Heart right ventricle (tissue), 16 donors: ENCODE results near the gene UNC13C. TPM values are rescaled to one million over a fixed set of nuclear protein-coding genes. Genes with fewer than 3 reads are reported as not detected.

ENCODE experiments used
- ATAC-seq, 8 donors: fragments of 200-7000 bp; cut with Tn5 transposase; one replicate each; pipeline ENCODE4 v1.9.1; 2020; ENCODE audit warnings: mild to moderate bottlenecking in 8 of 8, moderate library complexity in 8 of 8, moderate number of reproducible peaks in 1 of 8
- DNase-seq, 2 donors: peaks; one replicate each; pipeline ENCODE4 v3.0.0-alpha.2; 2020
- H3K27ac ChIP-seq, 10 donors: fragments of 200-600 bp; sonication (generic) in 2 of 10; one replicate each; pipeline versions ENCODE4 v1.5.0 to v1.8.0; 2020 to 2022; ENCODE audit warnings: mild to moderate bottlenecking in 3 of 10
- H3K27me3 ChIP-seq, 7 donors: fragments of 200-600 bp; one replicate each; pipeline ENCODE4 v1.8.0; 2021 to 2022; ENCODE audit warnings: mild to moderate bottlenecking in 2 of 7
- H3K36me3 ChIP-seq, 9 donors: fragments of 200-600 bp; sonication (generic) in 1 of 9; one replicate each; pipeline versions ENCODE4 v1.5.0 to v1.8.0; 2020 to 2022; ENCODE audit warnings: mild to moderate bottlenecking in 2 of 9
- H3K4me1 ChIP-seq, 9 donors: fragments of 200-600 bp; sonication (generic) in 1 of 9; one replicate each; pipeline versions ENCODE4 v1.5.0 to v1.8.0; 2020 to 2022; ENCODE audit warnings: mild to moderate bottlenecking in 4 of 9
- H3K4me3 ChIP-seq, 10 donors: fragments of 200-600 bp; sonication (generic) in 2 of 10; one replicate each; pipeline versions ENCODE4 v1.5.0 to v1.8.0; 2020 to 2022; ENCODE audit warnings: mild to moderate bottlenecking in 7 of 10, moderate library complexity in 2 of 10
- H3K9me3 ChIP-seq, 11 donors: fragments of 200-600 bp in 10 of 11; sonication (generic) in 2 of 11; one replicate each; pipeline versions ENCODE4 v1.5.0 to v1.8.0; 2013 to 2022; ENCODE audit warnings: mild to moderate bottlenecking in 2 of 11, control low read depth in 1 of 11, moderate library complexity in 1 of 11
- CTCF ChIP-seq, 9 donors: fragments of 200-600 bp; sonication (generic) in 2 of 9; IDR thresholded peaks; one replicate each; pipeline versions ENCODE4 v1.5.0 to v1.8.0; 2021 to 2022; ENCODE audit warnings: antibody characterized with exemption in 9 of 9, mild to moderate bottlenecking in 5 of 9, moderate library complexity in 1 of 9
- WGBS, 2 donors: extraction: QIAGEN DNeasy Blood & Tissue Kit; methylation state at CpG; one replicate each; pipeline ENCODE4 v1.1.7; 2013; ENCODE audit warnings: inconsistent platforms in 1 of 2; 5-methylcytosine and 5-hydroxymethylcytosine counted together
- intact Hi-C, 10 donors: fragments of 100-400 bp; cut with DNase I; formaldehyde crosslinking; loops; one replicate each; pipeline versions ENCODE4 v1.11.1 to v1.14.2; 2022
- polyA plus RNA-seq, 2 donors: library from polyadenylated mRNA; stranded (reverse); fragments of 200-250 nt; gene quantifications; one replicate each; pipeline ENCODE4 v1.2.3, GENCODE V29; 2013
- total RNA-seq, 10 donors: library from RNA; stranded (reverse); fragmentation: NEBNext Ultra II Directional in 3 of 10; extraction: Animal tissue kit (Norgen Biotek cat#: 25700) in 3 of 10; gene quantifications; one replicate each; pipeline versions ENCODE4 v1.2.1 to v1.2.4, GENCODE V29; 2021 to 2023
- donor health status: Arrhythmogenic right ventricular cardiomyopathy.
- donor health status: ischemic (EF 13 %, LVEDD 7.1; RV severe dilation, severe dysfunction).
- donor health status: healthy with polysubstance abuse.
- donor health status: DM: no; HTN: yes; CAD: no.
- donor health status: DM: no; HTN: no; CAD: no.
- donor health status: ischemic (EF 25% LVEDD 6.9; RV normal size, moderate dysfunction).
- donor health status: ischemic (EF 25% LVEDD 5.7; RV mildly dilated, moderate dysfunction).
- donor health status: healthy.
- donor health status: DM: yes; HTN: yes; CAD: no.
- donor health status: Ischemic cardiomyopathy.
- donor health status: ischemic (EF 35%, LVEDD 5.7; RV mildly dilated, moderate dysfunction).
- donor health status: nonischemic (EF 11% LVEDD 7.7; RV severe dilation, severe dysfunction).
- donor health status: DM: yes; HTN: yes; CAD: no.
- donor health status: PGD.
- donor health status: ischemic (EF 29% LVEDD 5.4; RV normal size, mild dysfunction).
- donor health status: nonischemic (EF 23%, LVEDD 6.1; RV moderate dilation, normal function).

Gene UNC13C
- total and polyA plus RNA-seq, 12 donors: 0.04 to 0.85 (median 0.19) TPM; not detected in 5

- ATAC-seq: no peak
- Histone ChIP-seq H3K4me1 (no peaks in the 10 kb centered on the region), H3K27ac (no peak overlapping the region), H3K36me3 (no peaks in the 10 kb centered on the region), H3K27me3 (no peaks in the 10 kb centered on the region), H3K4me3 (no peak overlapping the region), H3K9me3 (peaks cover 0 to 25% (median 5%) of the 10 kb centered on the region in 11 donors)
- intact Hi-C loops: no loop called here
- DNase-seq: no peak
- no peak for TF ChIP-seq CTCF (IDR thresholded peaks at IDR 0.05)
- WGBS, 2 donors: 59 to 90% methylated on average over 2 of the region's 2 CpGs
Measured at GRCh38 chr15:54644796-54645195, 666.6 kb downstream of the UNC13C start.

- no peak for TF ChIP-seq CTCF (IDR thresholded peaks at IDR 0.05)
- Histone ChIP-seq H3K36me3 (no peaks in the 10 kb centered on the region), H3K27me3 (no peaks in the 10 kb centered on the region), H3K4me3 (no peak overlapping the region), H3K9me3 (peaks cover 0 to 3% (median 0%) of the 10 kb centered on the region in 11 donors), H3K4me1 (no peaks in the 10 kb centered on the region), H3K27ac (no peak overlapping the region)
- intact Hi-C loops: loop anchor here in 1 of 10 donors (10.0 kb wide), 1 partner anchor 55 kb away; no protein-coding TSS in a partner anchor
- 55 to 61% methylated on average over 2 of the region's 2 CpGs for WGBS, 2 donors
- no peak for DNase-seq
- ATAC-seq: no peak
Measured at GRCh38 chr15:54659646-54660045, 681.4 kb downstream of the UNC13C start.

GRCh38 chr15:54660356-54660755 lies 682.1 kb downstream of the UNC13C start:
- WGBS, 2 donors: 67 to 71% methylated on average over 5 of the region's 5 CpGs
- H3K36me3 ChIP-seq: no peaks in the 10 kb centered on the region
- no peaks in the 10 kb centered on the region for H3K27me3 ChIP-seq
- ATAC-seq: no peak
- H3K4me1 ChIP-seq: no peaks in the 10 kb centered on the region
- intact Hi-C loops: no loop called here
- H3K9me3 ChIP-seq: peaks cover 0 to 3% (median 0%) of the 10 kb centered on the region in 11 donors
- no peak for DNase-seq
- no peak overlapping the region for H3K4me3 ChIP-seq
- no peak for TF ChIP-seq CTCF (IDR thresholded peaks at IDR 0.05)
- H3K27ac ChIP-seq: no peak overlapping the region

GRCh38 chr15:54675241-54675640 lies 697.0 kb downstream of the UNC13C start:
- TF ChIP-seq CTCF (IDR thresholded peaks at IDR 0.05): no peak
- intact Hi-C loops: no loop called here
- H3K4me1 ChIP-seq: no peaks in the 10 kb centered on the region

More at GRCh38 chr15:54675241-54675640, 697.0 kb downstream of the UNC13C start:
- WGBS, 2 donors: 76 to 83% methylated on average over 1 of the region's 1 CpG
- H3K27ac ChIP-seq: no peak overlapping the region
- no peaks in the 10 kb centered on the region for H3K36me3 ChIP-seq
- H3K9me3 ChIP-seq: peaks cover 0 to 37% (median 11%) of the 10 kb centered on the region in 11 donors
- no peak for ATAC-seq
- H3K27me3 ChIP-seq: no peaks in the 10 kb centered on the region
- H3K4me3 ChIP-seq: no peak overlapping the region
- DNase-seq: no peak
